HepG2 (cell line): ENCODE data around the gene KCNQ2. TPM values are rescaled to one million over a fixed set of nuclear protein-coding genes. Genes with fewer than 3 reads are reported as not detected.

Source experiments
- ARNTL ChIP-seq: sonication (generic); formaldehyde crosslinking; IDR thresholded peaks from 2 replicates; pipeline ENCODE4 v1.4.0; 2020; ENCODE audit warnings: mild to moderate bottlenecking, missing genetic modification reagents
- BCL6 ChIP-seq: IDR thresholded peaks from 2 replicates; pipeline ENCODE4 v1.6.1; 2016; ENCODE audit warnings: missing genetic modification reagents, missing compliant biosample characterization
- BORCS8-MEF2B ChIP-seq: sonication (generic); formaldehyde crosslinking; IDR thresholded peaks from 2 replicates; pipeline ENCODE4 v1.8.0; 2022; ENCODE audit warnings: mild to moderate bottlenecking, missing genetic modification reagents
- GMEB1 ChIP-seq: sonication (generic); formaldehyde crosslinking; IDR thresholded peaks from 2 replicates; pipeline ENCODE4 v1.5.1; 2020; ENCODE audit warnings: missing genetic modification reagents, mild to moderate bottlenecking, borderline replicate concordance
- HINFP ChIP-seq: sonication (generic); formaldehyde crosslinking; IDR thresholded peaks from 2 replicates; pipeline ENCODE4 v1.4.0; 2020; ENCODE audit warnings: low read depth, mild to moderate bottlenecking, missing genetic modification reagents
- NCOA1 ChIP-seq: sonication (generic); formaldehyde crosslinking; IDR thresholded peaks from 2 replicates; pipeline ENCODE4 v1.9.0; 2021; ENCODE audit warnings: missing genetic modification reagents
- NR2F2 ChIP-seq: IDR thresholded peaks from 2 replicates; pipeline ENCODE4 v1.6.1; 2012; ENCODE audit warnings: low read depth, inconsistent platforms, borderline replicate concordance
- PAX8 ChIP-seq: sonication (generic); formaldehyde crosslinking; IDR thresholded peaks from 2 replicates; pipeline ENCODE4 v1.8.0; 2022; ENCODE audit warnings: mild to moderate bottlenecking, missing genetic modification reagents, borderline replicate concordance
- PITX1 ChIP-seq: sonication (generic); formaldehyde crosslinking; IDR thresholded peaks from 2 replicates; pipeline ENCODE4 v1.5.1; 2020; ENCODE audit warnings: mild to moderate bottlenecking, missing genetic modification reagents
- POGZ ChIP-seq: sonication (generic); formaldehyde crosslinking; IDR thresholded peaks from 2 replicates; pipeline ENCODE4 v1.4.0; 2020; ENCODE audit warnings: mild to moderate bottlenecking, missing genetic modification reagents
- SALL1 ChIP-seq: sonication (generic); formaldehyde crosslinking; IDR thresholded peaks from 2 replicates; pipeline ENCODE4 v1.8.0; 2022; ENCODE audit warnings: mild to moderate bottlenecking, missing genetic modification reagents
- SAP130 ChIP-seq: IDR thresholded peaks from 2 replicates; pipeline ENCODE4 v1.6.1; 2016; ENCODE audit warnings: low read depth
- TBL1XR1 ChIP-seq: fragments of 150-350 bp; IDR thresholded peaks from 2 replicates; pipeline ENCODE4 v1.6.1; 2014; ENCODE audit warnings: borderline replicate concordance, low read length; ENCODE audit not compliant: partially characterized antibody
- TERF1 ChIP-seq: sonication (generic); formaldehyde crosslinking; IDR thresholded peaks from 2 replicates; pipeline ENCODE4 v1.8.0; 2022; ENCODE audit warnings: mild to moderate bottlenecking, missing genetic modification reagents, moderate library complexity
- ZFP1 ChIP-seq: IDR thresholded peaks from 2 replicates; pipeline ENCODE4 v1.6.1; 2016
- ZNF12 ChIP-seq: sonication (generic); formaldehyde crosslinking; IDR thresholded peaks from 2 replicates; pipeline ENCODE4 v1.5.0; 2020; ENCODE audit warnings: missing genetic modification reagents
- ZNF121 ChIP-seq: sonication (generic); formaldehyde crosslinking; IDR thresholded peaks from 2 replicates; pipeline ENCODE4 v1.5.0; 2020; ENCODE audit warnings: mild to moderate bottlenecking, missing genetic modification reagents
- ZNF136 ChIP-seq: sonication (generic); formaldehyde crosslinking; IDR thresholded peaks from 2 replicates; pipeline ENCODE4 v1.8.1; 2022; ENCODE audit warnings: low read depth, mild to moderate bottlenecking, moderate library complexity, missing genetic modification reagents
- ZNF543 ChIP-seq: sonication (generic); formaldehyde crosslinking; IDR thresholded peaks from 2 replicates; pipeline ENCODE4 v1.4.0; 2020; ENCODE audit warnings: mild to moderate bottlenecking, missing genetic modification reagents
- ZNF547 ChIP-seq: sonication (generic); formaldehyde crosslinking; IDR thresholded peaks from 2 replicates; pipeline ENCODE4 v1.5.1; 2020; ENCODE audit warnings: mild to moderate bottlenecking, missing genetic modification reagents
- ZNF790 ChIP-seq: sonication (generic); formaldehyde crosslinking; IDR thresholded peaks from 2 replicates; pipeline ENCODE4 v1.8.0; 2022; ENCODE audit warnings: missing genetic modification reagents, mild to moderate bottlenecking, borderline replicate concordance
- ZSCAN21 ChIP-seq: sonication (generic); formaldehyde crosslinking; IDR thresholded peaks from 2 replicates; pipeline ENCODE4 v1.8.0; 2022; ENCODE audit warnings: mild to moderate bottlenecking, missing genetic modification reagents, moderate library complexity, borderline replicate concordance
- polyA plus RNA-seq, 8 experiments: library from polyadenylated mRNA; depleted of rRNA in 3 of 8; stranded (reverse) in 7 of 8; unstranded in 1 of 8; fragments of >200 nt; fragmentation: Illumina TruSeq in 4 of 8; extraction: Trizol in 4 of 8; gene quantifications; 2 replicates each; pipeline versions ENCODE4 v1.2.1 to v1.2.3, GENCODE V29; 2011 to 2016; ENCODE audit warnings: low read depth in 4 of 8, missing spikeins in 1 of 8, mixed read lengths in 1 of 8; ENCODE audit not compliant: insufficient read depth in 1 of 8
- total RNA-seq, 5 experiments: library from RNA; depleted of rRNA; stranded (reverse); fragments of >200 nt; fragmentation: Illumina TruSeq; extraction: Trizol; gene quantifications; 2 replicates each; pipeline ENCODE4 v1.2.3, GENCODE V29; 2016; ENCODE audit warnings: low read depth in 1 of 5
- TF ChIP-seq, protein P1 (sequence below): IDR thresholded peaks from 2 replicates; pipeline ENCODE4 v1.6.1; 2012; ENCODE audit warnings: low read depth, low read length, improper control_type of control experiment
- TF ChIP-seq, protein P2 (sequence below): fragments of 450-650 bp; IDR thresholded peaks from 2 replicates; pipeline ENCODE4 v1.6.1; 2016

Gene KCNQ2
- total and polyA plus RNA-seq, 2 of the 13 experiments (the other 11 are each of a cell fraction or from before 2014, with no cell fraction given), result not detected

DNA sequence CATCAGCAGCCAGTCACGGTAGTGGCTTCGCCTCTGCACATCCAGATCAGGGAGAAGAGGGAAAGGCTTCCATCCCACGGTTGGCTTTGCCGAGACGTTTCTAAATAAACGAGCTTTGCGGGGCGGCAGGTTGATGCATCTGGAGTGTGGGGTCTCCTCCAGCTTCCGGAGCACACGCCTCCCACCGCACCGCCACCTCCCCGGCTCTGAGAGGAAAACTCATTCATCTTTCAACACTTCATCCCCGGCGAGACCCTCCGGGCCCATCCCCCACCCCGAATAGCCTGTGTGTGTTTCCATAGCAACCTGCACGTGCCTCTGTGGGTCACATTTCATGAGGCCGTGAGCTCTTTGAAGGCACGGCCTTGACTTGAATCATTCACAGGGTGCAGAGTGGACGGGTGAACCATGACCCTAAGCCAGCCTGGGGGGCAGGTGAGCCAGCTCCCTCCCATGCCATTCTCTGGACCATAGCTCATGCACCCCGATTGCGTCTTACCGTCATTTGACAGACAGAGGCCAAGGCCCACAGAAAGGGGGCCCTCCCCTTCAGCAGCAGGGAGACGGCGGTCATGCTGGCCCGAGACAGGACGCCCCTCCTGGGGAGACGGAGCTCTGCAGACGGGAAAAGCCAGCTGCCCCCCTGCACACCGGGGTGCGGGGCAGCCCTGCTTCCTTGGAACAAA lies 95.1 kb downstream of the KCNQ2 start (continued):
- TF ChIP-seq ZFP1 (CRISPR knock-in tag) (no peak), ZNF12 (no peak), HINFP (CRISPR knock-in tag) (no peak), GMEB1 (CRISPR knock-in tag) (no peak), ZNF136 (CRISPR knock-in tag) (no peak), BCL6 (CRISPR knock-in tag) (peak; percentile 24; the same call in 1 of the 2 replicates), ARNTL (CRISPR knock-in tag) (0 out of 2 replicates have a peak, but pooled peaks have one; percentile 63), ZNF547 (no peak), ZSCAN21 (peak; percentile 20; the same call in 1 of the 2 replicates), ZNF121 (no peak), SALL1 (peak; percentile 58), NR2F2 (no peak), BORCS8-MEF2B (CRISPR knock-in tag) (0 out of 2 replicates have a peak, but pooled peaks have one; percentile 45), TERF1 (CRISPR knock-in tag) (no peak), ZNF543 (no peak), NCOA1 (CRISPR knock-in tag) (no peak), ZNF790 (CRISPR knock-in tag) (no peak), PITX1 (CRISPR knock-in tag) (0 out of 2 replicates have a peak, but pooled peaks have one; percentile 18), POGZ (no peak), TBL1XR1 (no peak), SAP130 (CRISPR knock-in tag) (peak; percentile 31; the same call in 1 of the 2 replicates), PAX8 (no peak)
- TF ChIP-seq, protein P1, sequence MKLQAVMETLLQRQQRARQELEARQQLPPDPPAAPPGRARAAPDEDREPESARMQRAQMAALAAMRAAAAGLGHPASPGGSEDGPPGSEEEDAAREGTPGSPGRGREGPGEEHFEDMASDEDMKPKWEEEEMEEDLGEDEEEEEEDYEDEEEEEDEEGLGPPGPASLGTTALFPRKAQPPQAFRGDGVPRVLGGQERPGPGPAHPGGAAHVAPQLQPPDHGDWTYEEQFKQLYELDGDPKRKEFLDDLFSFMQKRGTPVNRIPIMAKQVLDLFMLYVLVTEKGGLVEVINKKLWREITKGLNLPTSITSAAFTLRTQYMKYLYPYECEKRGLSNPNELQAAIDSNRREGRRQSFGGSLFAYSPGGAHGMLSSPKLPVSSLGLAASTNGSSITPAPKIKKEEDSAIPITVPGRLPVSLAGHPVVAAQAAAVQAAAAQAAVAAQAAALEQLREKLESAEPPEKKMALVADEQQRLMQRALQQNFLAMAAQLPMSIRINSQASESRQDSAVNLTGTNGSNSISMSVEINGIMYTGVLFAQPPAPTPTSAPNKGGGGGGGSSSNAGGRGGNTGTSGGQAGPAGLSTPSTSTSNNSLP, result no peak
- TF ChIP-seq, protein P2, sequence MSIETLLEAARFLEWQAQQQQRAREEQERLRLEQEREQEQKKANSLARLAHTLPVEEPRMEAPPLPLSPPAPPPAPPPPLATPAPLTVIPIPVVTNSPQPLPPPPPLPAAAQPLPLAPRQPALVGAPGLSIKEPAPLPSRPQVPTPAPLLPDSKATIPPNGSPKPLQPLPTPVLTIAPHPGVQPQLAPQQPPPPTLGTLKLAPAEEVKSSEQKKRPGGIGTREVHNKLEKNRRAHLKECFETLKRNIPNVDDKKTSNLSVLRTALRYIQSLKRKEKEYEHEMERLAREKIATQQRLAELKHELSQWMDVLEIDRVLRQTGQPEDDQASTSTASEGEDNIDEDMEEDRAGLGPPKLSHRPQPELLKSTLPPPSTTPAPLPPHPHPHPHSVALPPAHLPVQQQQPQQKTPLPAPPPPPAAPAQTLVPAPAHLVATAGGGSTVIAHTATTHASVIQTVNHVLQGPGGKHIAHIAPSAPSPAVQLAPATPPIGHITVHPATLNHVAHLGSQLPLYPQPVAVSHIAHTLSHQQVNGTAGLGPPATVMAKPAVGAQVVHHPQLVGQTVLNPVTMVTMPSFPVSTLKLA, result no peak
